Ovary (tissue), 3 donors: Measurements from ENCODE around the gene ZIC5.

Source experiments
- CTCF ChIP-seq, 3 donors: fragments of 450-650 bp in 2 of 3; fragments of 200-600 bp in 1 of 3; IDR thresholded peaks; one replicate each; pipeline versions ENCODE4 v1.5.1 to v1.8.0; 2016 to 2022; ENCODE audit warnings: antibody characterized with exemption in 3 of 3, mild to moderate bottlenecking in 1 of 3
- POLR2A ChIP-seq: fragments of 450-650 bp; IDR thresholded peaks from one replicate; pipeline ENCODE4 v1.6.1; 2017; ENCODE audit warnings: antibody characterized with exemption, mild to moderate bottlenecking, moderate library complexity
- donor health status: DM: no; HTN: no; CAD: no.

GRCh38 chr13:99973808-99974185 lies 2.2 kb upstream of the ZIC5 start:
- TF ChIP-seq CTCF (IDR thresholded peaks at IDR 0.05), result no peak
- no peak for TF ChIP-seq POLR2A
